HEK293 (cell line): ENCODE data around the gene COL18A1.

ENCODE experiments used
- CTCF ChIA-PET: fragments of 350-600 bp; formaldehyde crosslinking; extraction: SDS; loops from one replicate; lab custom pipeline; 2021; ENCODE audit warnings: antibody characterized with exemption; lab: Yijun Ruan, JAX
- POLR2A ChIA-PET: fragments of 300-600 bp; formaldehyde crosslinking; extraction: SDS; loops from one replicate; lab custom pipeline; 2020; ENCODE audit warnings: antibody characterized with exemption, inconsistent platforms; lab: Yijun Ruan, JAX
- H3K27ac ChIP-seq: fragments of 200-500 bp; sonication (Bioruptor generic); 2 replicates; pipeline ENCODE4 v1.5.1; 2014; ENCODE audit warnings: low read depth, low read length, control low read depth, inconsistent platforms; ENCODE audit errors: extremely low read depth
- H3K36me3 ChIP-seq, 2 experiments: fragments of 200-500 bp in 1 of 2; sonication (Bioruptor generic) in 1 of 2; 1 replicate in 1 of 2; 2 replicates in 1 of 2; pipeline ENCODE4 v1.5.1; 2014 to 2017; ENCODE audit warnings: inconsistent platforms in 2 of 2, low read length in 2 of 2; ENCODE audit not compliant: control insufficient read depth in 2 of 2, insufficient read depth in 1 of 2
- H3K4me1 ChIP-seq: fragments of 200-500 bp; sonication (Bioruptor generic); 2 replicates; pipeline ENCODE4 v1.5.1; 2014; ENCODE audit warnings: mild to moderate bottlenecking, low read length, inconsistent platforms; ENCODE audit not compliant: control insufficient read depth, insufficient read depth
- H3K4me3 ChIP-seq: 2 replicates; pipeline ENCODE4 v1.5.1; 2011; ENCODE audit warnings: low read depth, mild to moderate bottlenecking, control low read depth, low read length, moderate library complexity
- H3K9me3 ChIP-seq: fragments of 200-500 bp; sonication (Bioruptor generic); 2 replicates; pipeline ENCODE4 v1.5.1; 2014; ENCODE audit warnings: low read depth, low read length, inconsistent platforms; ENCODE audit not compliant: control insufficient read depth, insufficient read depth
- EGR2 ChIP-seq: fragments of 450-650 bp; formaldehyde crosslinking; IDR thresholded peaks from 2 replicates; pipeline ENCODE4 v1.5.1; 2016; ENCODE audit warnings: low read depth, missing biosample characterization, missing genetic modification characterization
- GLI4 ChIP-seq: fragments of 450-650 bp; formaldehyde crosslinking; IDR thresholded peaks from 2 replicates; pipeline ENCODE4 v1.5.1; 2016; ENCODE audit warnings: missing biosample characterization, missing genetic modification characterization
- GLIS1 ChIP-seq: fragments of 450-650 bp; formaldehyde crosslinking; IDR thresholded peaks from 2 replicates; pipeline ENCODE4 v1.5.1; 2016; ENCODE audit warnings: missing biosample characterization, missing genetic modification characterization
- KLF7 ChIP-seq: fragments of 450-650 bp; formaldehyde crosslinking; IDR thresholded peaks from 2 replicates; pipeline ENCODE4 v1.5.1; 2016; ENCODE audit warnings: missing biosample characterization, missing genetic modification characterization, borderline replicate concordance
- SP2 ChIP-seq: fragments of 450-650 bp; formaldehyde crosslinking; IDR thresholded peaks from 2 replicates; pipeline ENCODE4 v1.5.1; 2016; ENCODE audit warnings: missing biosample characterization, missing genetic modification characterization
- SP3 ChIP-seq: fragments of 450-650 bp; formaldehyde crosslinking; IDR thresholded peaks from 2 replicates; pipeline ENCODE4 v1.5.1; 2016; ENCODE audit warnings: missing biosample characterization, missing genetic modification characterization
- ZFHX2 ChIP-seq: fragments of 450-650 bp; formaldehyde crosslinking; conservative IDR thresholded peaks from 2 replicates; pipeline ENCODE4 v1.5.1; 2016; ENCODE audit warnings: missing biosample characterization, missing genetic modification characterization
- ZNF148 ChIP-seq: fragments of 450-650 bp; formaldehyde crosslinking; IDR thresholded peaks from 2 replicates; pipeline ENCODE4 v1.5.0; 2017; ENCODE audit warnings: missing biosample characterization, missing genetic modification characterization, borderline replicate concordance
- ZNF169 ChIP-seq: fragments of 450-650 bp; formaldehyde crosslinking; IDR thresholded peaks from 2 replicates; pipeline ENCODE4 v1.5.1; 2016; ENCODE audit warnings: missing biosample characterization, missing genetic modification characterization
- ZNF221 ChIP-seq: fragments of 450-650 bp; formaldehyde crosslinking; IDR thresholded peaks from 2 replicates; pipeline ENCODE4 v1.5.1; 2017; ENCODE audit warnings: missing biosample characterization, missing genetic modification characterization, borderline replicate concordance
- ZNF341 ChIP-seq: fragments of 450-650 bp; formaldehyde crosslinking; IDR thresholded peaks from 2 replicates; pipeline ENCODE4; 2016; ENCODE audit warnings: low read depth, missing biosample characterization, missing genetic modification characterization
- ZNF664 ChIP-seq: fragments of 450-650 bp; formaldehyde crosslinking; IDR thresholded peaks from 2 replicates; pipeline ENCODE4 v1.5.1; 2016; ENCODE audit warnings: missing biosample characterization, missing genetic modification characterization
- TF ChIP-seq, protein P1 (sequence below): fragments of 450-650 bp; formaldehyde crosslinking; IDR thresholded peaks from 2 replicates; pipeline ENCODE4 v1.5.1; 2016; ENCODE audit warnings: missing biosample characterization, missing genetic modification characterization
- TF ChIP-seq, protein P2 (sequence below): fragments of 450-650 bp; formaldehyde crosslinking; IDR thresholded peaks from 2 replicates; pipeline ENCODE4 v1.5.1; 2016; ENCODE audit warnings: missing biosample characterization, missing genetic modification characterization
- TF ChIP-seq, protein P3 (sequence below): fragments of 450-650 bp; formaldehyde crosslinking; IDR thresholded peaks from 2 replicates; pipeline ENCODE4 v1.5.1; 2016; ENCODE audit warnings: missing biosample characterization, missing genetic modification characterization
- TF ChIP-seq, protein P4 (sequence below): fragments of 450-650 bp; IDR thresholded peaks from 2 replicates; pipeline ENCODE4 v1.5.1; 2018; ENCODE audit warnings: missing biosample characterization, mild to moderate bottlenecking, missing genetic modification characterization

The COL18A1 gene

DNA sequence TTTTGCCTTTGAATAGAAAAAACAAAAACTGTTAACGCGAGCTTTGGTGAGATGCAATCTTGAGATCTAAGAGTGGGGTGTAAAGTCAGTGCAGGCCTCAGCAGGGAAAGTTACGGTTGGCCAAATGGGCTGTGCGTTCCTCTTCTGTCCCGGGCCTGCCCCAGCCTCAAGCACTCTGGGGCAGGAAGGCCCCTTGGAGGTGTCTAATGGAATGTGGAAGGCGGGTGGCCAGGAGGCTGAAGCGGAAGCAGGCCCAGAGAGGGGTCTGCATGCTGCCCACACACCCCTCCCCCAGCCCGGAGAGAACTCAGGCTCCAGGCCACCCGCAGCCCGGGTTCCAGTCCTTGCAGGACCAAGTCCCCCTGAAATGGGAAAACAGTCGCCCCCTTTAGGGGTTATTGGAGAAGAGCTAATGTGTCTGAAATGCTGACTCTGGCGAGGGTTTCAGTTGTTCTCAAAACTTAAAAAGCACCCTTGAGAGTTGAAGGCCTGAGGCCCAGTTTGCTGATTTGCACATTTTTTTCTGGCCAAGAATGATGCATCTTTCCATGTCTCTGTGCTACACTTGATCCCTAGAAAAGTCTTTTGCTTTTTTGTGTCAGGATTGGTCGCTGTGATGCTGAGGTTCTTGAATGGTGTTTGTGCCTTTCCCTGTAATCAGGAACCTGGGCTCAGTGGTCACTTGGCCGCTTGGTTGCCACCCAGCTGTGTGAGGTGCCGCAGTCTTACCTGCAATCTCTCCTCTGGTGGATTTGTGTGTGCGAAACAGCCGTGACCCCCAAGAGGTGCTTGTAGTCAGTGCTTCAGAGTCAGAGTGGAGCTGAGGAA lies 2.0 kb downstream of the COL18A1 start:
- Histone ChIP-seq H3K27ac (no peak overlapping the region), H3K9me3 (no peaks in the 10 kb centered on the region), H3K4me3 (no peak overlapping the region), H3K36me3 (peaks cover 0 to 8% of the 10 kb centered on the region in 2 experiments; a peak in 1 of 3 replicates), H3K4me1 (no peaks in the 10 kb centered on the region)
- POLR2A ChIA-PET = no interaction called here
- CTCF ChIA-PET = interaction anchor here (0.6 to 1.3 kb wide), 7 partner anchors 20 to 263 kb away, joined by 3 to 6 read pairs (median 3); no protein-coding TSS in a partner anchor
- TF ChIP-seq SP2 (tag by site-specific recombination) = 0 out of 2 replicates have a peak, but pooled peaks have one; percentile 20
- TF ChIP-seq, protein P1, sequence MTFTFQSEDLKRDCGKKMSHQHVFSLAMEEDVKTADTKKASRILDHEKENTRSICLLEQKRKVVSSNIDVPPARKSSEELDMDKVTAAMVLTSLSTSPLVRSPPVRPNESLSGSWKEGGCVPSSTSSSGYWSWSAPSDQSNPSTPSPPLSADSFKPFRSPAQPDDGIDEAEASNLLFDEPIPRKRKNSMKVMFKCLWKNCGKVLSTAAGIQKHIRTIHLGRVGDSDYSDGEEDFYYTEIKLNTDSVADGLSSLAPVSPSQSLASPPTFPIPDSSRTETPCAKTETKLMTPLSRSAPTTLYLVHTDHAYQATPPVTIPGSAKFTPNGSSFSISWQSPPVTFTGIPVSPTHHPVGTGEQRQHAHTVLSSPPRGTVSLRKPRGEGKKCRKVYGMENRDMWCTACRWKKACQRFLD (tag by site-specific recombination) = no peak

DNA sequence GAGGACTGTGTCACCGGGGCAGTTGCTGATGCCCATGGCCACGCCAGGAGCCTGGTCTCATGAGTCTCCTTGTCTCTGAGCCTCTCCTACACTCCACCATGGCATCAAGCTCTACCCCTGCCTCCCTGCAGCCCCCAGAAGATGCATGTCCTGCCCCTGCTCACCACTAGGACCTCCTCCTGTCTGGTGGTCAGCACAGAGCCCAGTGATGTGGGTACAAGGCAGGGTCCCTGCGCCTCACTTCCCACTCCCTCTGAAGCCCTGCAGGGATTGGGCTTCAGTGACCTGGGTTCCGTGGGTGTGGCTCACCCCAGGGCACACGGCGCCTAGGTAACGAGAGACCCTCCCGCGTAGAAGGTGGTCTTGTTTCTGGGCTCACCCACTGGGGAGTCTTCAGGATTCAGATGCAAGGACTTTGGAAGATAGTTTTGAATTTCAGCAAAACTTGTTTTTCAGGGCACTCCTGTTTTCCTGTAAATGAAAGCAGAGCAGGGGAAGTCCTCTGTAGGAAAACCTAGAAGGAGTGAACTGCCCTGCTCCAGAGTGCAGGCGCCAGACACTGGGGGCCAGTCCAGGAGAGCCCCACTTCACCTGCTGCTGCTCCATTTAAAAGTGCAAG lies 2.8 kb downstream of the COL18A1 start:
- CTCF ChIA-PET = interaction anchor here (0.6 to 1.3 kb wide), 6 partner anchors 21 to 264 kb away, joined by 3 to 6 read pairs (median 3); no protein-coding TSS in a partner anchor
- TF ChIP-seq ZNF148 (tag by site-specific recombination) = no peak
- no peak for TF ChIP-seq ZNF664 (tag by site-specific recombination)
- TF ChIP-seq ZNF341 = no peak
- no peak for TF ChIP-seq GLIS1
- no peak for TF ChIP-seq GLI4 (tag by site-specific recombination)
- TF ChIP-seq, protein P2, sequence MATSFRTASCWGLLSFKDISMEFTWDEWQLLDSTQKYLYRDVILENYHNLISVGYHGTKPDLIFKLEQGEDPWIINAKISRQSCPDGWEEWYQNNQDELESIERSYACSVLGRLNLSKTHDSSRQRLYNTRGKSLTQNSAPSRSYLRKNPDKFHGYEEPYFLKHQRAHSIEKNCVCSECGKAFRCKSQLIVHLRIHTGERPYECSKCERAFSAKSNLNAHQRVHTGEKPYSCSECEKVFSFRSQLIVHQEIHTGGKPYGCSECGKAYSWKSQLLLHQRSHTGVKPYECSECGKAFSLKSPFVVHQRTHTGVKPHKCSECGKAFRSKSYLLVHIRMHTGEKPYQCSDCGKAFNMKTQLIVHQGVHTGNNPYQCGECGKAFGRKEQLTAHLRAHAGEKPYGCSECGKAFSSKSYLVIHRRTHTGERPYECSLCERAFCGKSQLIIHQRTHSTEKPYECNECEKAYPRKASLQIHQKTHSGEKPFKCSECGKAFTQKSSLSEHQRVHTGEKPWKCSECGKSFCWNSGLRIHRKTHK (tag by site-specific recombination) = no peak
- TF ChIP-seq ZNF169 (tag by site-specific recombination) = no peak
- TF ChIP-seq, protein P3, sequence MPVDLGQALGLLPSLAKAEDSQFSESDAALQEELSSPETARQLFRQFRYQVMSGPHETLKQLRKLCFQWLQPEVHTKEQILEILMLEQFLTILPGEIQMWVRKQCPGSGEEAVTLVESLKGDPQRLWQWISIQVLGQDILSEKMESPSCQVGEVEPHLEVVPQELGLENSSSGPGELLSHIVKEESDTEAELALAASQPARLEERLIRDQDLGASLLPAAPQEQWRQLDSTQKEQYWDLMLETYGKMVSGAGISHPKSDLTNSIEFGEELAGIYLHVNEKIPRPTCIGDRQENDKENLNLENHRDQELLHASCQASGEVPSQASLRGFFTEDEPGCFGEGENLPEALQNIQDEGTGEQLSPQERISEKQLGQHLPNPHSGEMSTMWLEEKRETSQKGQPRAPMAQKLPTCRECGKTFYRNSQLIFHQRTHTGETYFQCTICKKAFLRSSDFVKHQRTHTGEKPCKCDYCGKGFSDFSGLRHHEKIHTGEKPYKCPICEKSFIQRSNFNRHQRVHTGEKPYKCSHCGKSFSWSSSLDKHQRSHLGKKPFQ = no peak
- TF ChIP-seq, protein P4, sequence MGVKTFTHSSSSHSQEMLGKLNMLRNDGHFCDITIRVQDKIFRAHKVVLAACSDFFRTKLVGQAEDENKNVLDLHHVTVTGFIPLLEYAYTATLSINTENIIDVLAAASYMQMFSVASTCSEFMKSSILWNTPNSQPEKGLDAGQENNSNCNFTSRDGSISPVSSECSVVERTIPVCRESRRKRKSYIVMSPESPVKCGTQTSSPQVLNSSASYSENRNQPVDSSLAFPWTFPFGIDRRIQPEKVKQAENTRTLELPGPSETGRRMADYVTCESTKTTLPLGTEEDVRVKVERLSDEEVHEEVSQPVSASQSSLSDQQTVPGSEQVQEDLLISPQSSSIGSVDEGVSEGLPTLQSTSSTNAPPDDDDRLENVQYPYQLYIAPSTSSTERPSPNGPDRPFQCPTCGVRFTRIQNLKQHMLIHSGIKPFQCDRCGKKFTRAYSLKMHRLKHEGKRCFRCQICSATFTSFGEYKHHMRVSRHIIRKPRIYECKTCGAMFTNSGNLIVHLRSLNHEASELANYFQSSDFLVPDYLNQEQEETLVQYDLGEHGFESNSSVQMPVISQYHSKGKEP (tag by site-specific recombination) = no peak
- 0 out of 2 replicates have a peak, but pooled peaks have one; percentile 9 for TF ChIP-seq ZFHX2
- 0 out of 2 replicates have a peak, but pooled peaks have one; percentile 17 for TF ChIP-seq EGR2 (tag by site-specific recombination)
- no peak for TF ChIP-seq ZNF221 (tag by site-specific recombination)
- no peak for TF ChIP-seq SP3
- no peak for TF ChIP-seq KLF7 (tag by site-specific recombination)
- TF ChIP-seq, all 188 proteins: peak for 2
- POLR2A ChIA-PET = no interaction called here
- no peak overlapping the region for H3K4me3 ChIP-seq
- no peaks in the 10 kb centered on the region for H3K4me1 ChIP-seq
- no peak overlapping the region for H3K27ac ChIP-seq
- H3K36me3 ChIP-seq = peaks cover 0 to 8% of the 10 kb centered on the region in 2 experiments; a peak in 1 of 3 replicates
- no peaks in the 10 kb centered on the region for H3K9me3 ChIP-seq
